ENCODE measurements around the gene PTPRE. TPM values are rescaled to one million over a fixed set of nuclear protein-coding genes. Genes with fewer than 3 reads are reported as not detected.

Gene PTPRE
- total and polyA plus RNA-seq, 10 of the 15 experiments (the other 5 are each of a cell fraction or from before 2014, with no cell fraction given) = 2.9 to 7.6 (median 5.8) TPM

- TF ChIP-seq CTCF (IDR thresholded peaks at IDR 0.05 in 2 of 3, conservative IDR thresholded peaks at IDR 0.05 in 1 of 3; ENCODE audit: control insufficient read depth in 2 of 3, extremely low read depth in 1 of 3, insufficient read depth in 1 of 3, low read depth in 3 of 3, low read length in 3 of 3) = no peak
These were observed 24.0 kb upstream of the PTPRE start (continued) for GRCh38 chr10:127882801-127883459.

- POLR2A ChIA-PET = no interaction called here
- in situ Hi-C loops (cut with MboI) = no loop called here
- H3K9me3 ChIP-seq (replicated peaks; ENCODE audit: control insufficient read depth, insufficient read depth, low read length) = no peaks in the 10 kb centered on the region
- no peaks in the 10 kb centered on the region for H3K4me1 ChIP-seq (ENCODE audit: control insufficient read depth, insufficient read depth, low read length)
- no peaks in the 10 kb centered on the region; the same call in 1 of the 2 replicates for H4K20me1 ChIP-seq (ENCODE audit: control insufficient read depth, insufficient read depth)
- H3K79me2 ChIP-seq (ENCODE audit: control insufficient read depth, insufficient read depth, low read length) = no peaks in the 10 kb centered on the region
- H3K4me2 ChIP-seq (ENCODE audit: control insufficient read depth, insufficient read depth) = no peak overlapping the region
- CTCF ChIA-PET = interaction anchor here (0.5 kb wide), 1 partner anchor 58 kb away, joined by 3 read pairs; no protein-coding TSS in a partner anchor
- BruUV-seq (replicated peaks) = no TSS peak
- RAD21 ChIA-PET (ENCODE audit: unreplicated experiment) = no interaction called here
- H2AFZ ChIP-seq (ENCODE audit: control insufficient read depth, low read depth, low read length) = no peak overlapping the region
- no peak for ATAC-seq
- no peak overlapping the region for H3K27ac ChIP-seq (ENCODE audit: control insufficient read depth, insufficient read depth)
- WGBS (ENCODE audit: insufficient coverage, insufficient replicate concordance, low lambda C conversion rate, missing lambda C conversion rate) = 17% methylated on average over 10 of the region's 10 CpGs
- DNase-seq (ENCODE audit: low read depth, low spot score) = no peak
- H3K36me3 ChIP-seq (ENCODE audit: control insufficient read depth in 2 of 2, insufficient read depth in 2 of 2, low read length in 1 of 2) = no peaks in the 10 kb centered on the region
- no peaks in the 10 kb centered on the region; a peak in 2 of 4 replicates for H3K27me3 ChIP-seq (replicated peaks in 1 of 2; ENCODE audit: control insufficient read depth in 2 of 2, insufficient read depth in 2 of 2, low read length in 1 of 2)
- no peak overlapping the region for H3K9ac ChIP-seq (ENCODE audit: control insufficient read depth, insufficient read depth, low read length)
- SMC1A ChIA-PET (ENCODE audit: uncharacterized antibody, unreplicated experiment) = no interaction called here
- intact Hi-C loops (cut with micrococcal nuclease; ENCODE audit: unreplicated experiment) = no loop called here
- no peak overlapping the region for H3K4me3 ChIP-seq
- no peak for FAIRE-seq
- TF ChIP-seq TCF3 (IDR thresholded peaks at IDR 0.05; ENCODE audit: borderline replicate concordance, insufficient read depth, low read depth, low read length) = no peak
- no peak for TF ChIP-seq CREB1 (IDR thresholded peaks at IDR 0.05; ENCODE audit: low read depth)
- TF ChIP-seq HSF1 (IDR thresholded peaks at IDR 0.05; ENCODE audit: low read depth, low read length) = no peak
- no peak for TF ChIP-seq PKNOX1 (IDR thresholded peaks at IDR 0.05)
- no peak for TF ChIP-seq BRCA1 (IDR thresholded peaks at IDR 0.05; ENCODE audit: low read depth, low read length)
- TF ChIP-seq CHD1 (IDR thresholded peaks at IDR 0.05; ENCODE audit: low read depth, low read length) = no peak
- no peak for TF ChIP-seq POLR2AphosphoS5 (IDR thresholded peaks at IDR 0.05; ENCODE audit: low read length)
- no peak for TF ChIP-seq NR2F1 (conservative IDR thresholded peaks at IDR 0.05)
- no peak for TF ChIP-seq NR2C2 (IDR thresholded peaks at IDR 0.05; ENCODE audit: borderline replicate concordance, control insufficient read depth, insufficient read length, low read depth)
- TF ChIP-seq PAX5 (IDR thresholded peaks at IDR 0.05; ENCODE audit: borderline replicate concordance, low read depth, low read length) = no peak
- TF ChIP-seq USF1 (IDR thresholded peaks at IDR 0.05; ENCODE audit: borderline replicate concordance, extremely low read length, insufficient read depth, low read depth, low read length) = no peak
- no peak for TF ChIP-seq WRNIP1 (IDR thresholded peaks at IDR 0.05; ENCODE audit: borderline replicate concordance, low read depth, low read length)
These were observed 23.4 kb upstream of the PTPRE start for GRCh38 chr10:127883516-127883915.
